HepG2 (cell line): ENCODE results near the gene KIF19. TPM values are rescaled to one million over a fixed set of nuclear protein-coding genes. Genes with fewer than 3 reads are reported as not detected.

Experiments
- ATAC-seq: fragments of 200-7000 bp; cut with Tn5 transposase; 3 replicates; pipeline ENCODE4 v1.9.1; 2020; ENCODE audit warnings: mild to moderate bottlenecking, moderate library complexity
- BruUV-seq: library from RNA; stranded (reverse); fragments of 400-500 nt; replicated peaks from 2 replicates; lab custom pipeline; 2021; lab: Mats Ljungman, UMichigan
- CTCF ChIA-PET: fragments of 300-600 bp; formaldehyde crosslinking; extraction: SDS; loops from one replicate; lab custom pipeline; 2021; ENCODE audit warnings: low total read pairs, inconsistent platforms, low intra/inter-chr PET ratio; lab: Yijun Ruan, JAX
- POLR2A ChIA-PET: fragments of 350-600 bp; sonication (Branson Sonifier 250); formaldehyde crosslinking; loops from one replicate; lab custom pipeline; 2020; ENCODE audit warnings: antibody characterized with exemption, inconsistent platforms; lab: Yijun Ruan, JAX
- DNase-seq: peaks from one replicate; pipeline ENCODE4 v3.0.0-alpha.2; 2015; ENCODE audit warnings: low spot score
- FAIRE-seq: peaks from 3 replicates; lab custom pipeline; 2011; peaks lifted over from hg19 to GRCh38; lab: Jason Lieb, UNC
- H2AFZ ChIP-seq: one replicate; pipeline ENCODE4 v1.6.1; 2011; ENCODE audit warnings: low read length, inconsistent platforms
- H3K27ac ChIP-seq: fragments of 300-600 bp; 3 replicates; pipeline ENCODE4 v1.8.0; 2011; ENCODE audit warnings: mixed run types, mild to moderate bottlenecking, mixed read lengths, low read length, inconsistent platforms; ENCODE audit not compliant: insufficient read depth; ENCODE audit errors: extremely low read length
- H3K27me3 ChIP-seq, 2 experiments: fragments of 200-600 bp in 1 of 2; 2 replicates in 1 of 2; 3 replicates in 1 of 2; pipeline versions ENCODE4 v1.6.0 to v1.8.0; 2011; ENCODE audit warnings: low read length in 2 of 2, mild to moderate bottlenecking in 2 of 2, moderate library complexity in 2 of 2, inconsistent platforms in 1 of 2; ENCODE audit not compliant: insufficient read depth in 2 of 2, control insufficient read depth in 1 of 2
- H3K36me3 ChIP-seq, 2 experiments: fragments of 200-600 bp in 1 of 2; replicated peaks in 1 of 2; 2 replicates in 1 of 2; 3 replicates in 1 of 2; pipeline versions ENCODE4 v1.5.1 to v1.8.0; 2011; ENCODE audit warnings: low read length in 2 of 2, inconsistent platforms in 1 of 2; ENCODE audit not compliant: insufficient read depth in 2 of 2, control insufficient read depth in 1 of 2
- H3K4me1 ChIP-seq: 2 replicates; pipeline ENCODE4 v1.5.1; 2012; ENCODE audit warnings: low read length, inconsistent platforms; ENCODE audit not compliant: insufficient read depth
- H3K4me2 ChIP-seq: 2 replicates; pipeline ENCODE4 v1.6.0; 2011; ENCODE audit warnings: low read depth, low read length, inconsistent platforms
- H3K4me3 ChIP-seq, 3 experiments: fragments of 200-600 bp in 1 of 3; sonication (generic), shearing (Covaris generic) in 1 of 3; replicated peaks in 1 of 3; 2 replicates each; pipeline ENCODE4 v1.5.1; 2011 to 2016; ENCODE audit warnings: low read length in 3 of 3, inconsistent platforms in 2 of 3, low read depth in 2 of 3, mild to moderate bottlenecking in 2 of 3, control low read depth in 1 of 3, mixed read lengths in 1 of 3; ENCODE audit not compliant: insufficient read depth in 1 of 3
- H3K79me2 ChIP-seq: one replicate; pipeline ENCODE4 v1.6.1; 2011; ENCODE audit warnings: low read length, inconsistent platforms; ENCODE audit not compliant: insufficient read depth
- H3K9ac ChIP-seq: 2 replicates; pipeline ENCODE4 v1.6.0; 2011; ENCODE audit warnings: mild to moderate bottlenecking, low read depth, low read length, inconsistent platforms; ENCODE audit not compliant: insufficient read depth
- H3K9me3 ChIP-seq: 2 replicates; pipeline ENCODE4 v1.5.1; 2012; ENCODE audit warnings: mild to moderate bottlenecking, low read length
- H4K20me1 ChIP-seq: 2 replicates; pipeline ENCODE4 v1.6.0; 2011; ENCODE audit warnings: inconsistent platforms, mild to moderate bottlenecking, low read length, moderate library complexity; ENCODE audit not compliant: insufficient read depth
- CEBPB ChIP-seq: IDR thresholded peaks from 2 replicates; pipeline ENCODE4 v1.6.1; 2011; ENCODE audit warnings: low read depth, low read length, improper control_type of control experiment, borderline replicate concordance
- FOSL2 ChIP-seq: sonication (generic); formaldehyde crosslinking; IDR thresholded peaks from 2 replicates; pipeline ENCODE4 v1.4.0; 2020; ENCODE audit warnings: missing genetic modification reagents
- PHF8 ChIP-seq: sonication (generic); formaldehyde crosslinking; IDR thresholded peaks from 2 replicates; pipeline ENCODE4 v1.5.0; 2020; ENCODE audit warnings: missing genetic modification reagents
- SOX5 ChIP-seq: IDR thresholded peaks from 2 replicates; pipeline ENCODE4 v1.6.1; 2016; ENCODE audit warnings: borderline replicate concordance
- ZNF138 ChIP-seq: sonication (generic); formaldehyde crosslinking; IDR thresholded peaks from 2 replicates; pipeline ENCODE4 v1.5.0; 2020; ENCODE audit warnings: mild to moderate bottlenecking, low read depth, missing genetic modification reagents
- ZNF460 ChIP-seq: sonication (generic); formaldehyde crosslinking; IDR thresholded peaks from 2 replicates; pipeline ENCODE4 v1.5.1; 2020; ENCODE audit warnings: missing genetic modification reagents, mild to moderate bottlenecking, borderline replicate concordance
- WGBS: methylation state at CpG from one replicate; pipeline ENCODE4 v1.1.6; 2017; ENCODE audit warnings: low lambda C conversion rate; 5-methylcytosine and 5-hydroxymethylcytosine counted together
- in situ Hi-C: cut with HindIII; loops from 2 replicates; pipeline ENCODE4 v1.10.0; 2017; ENCODE audit warnings: low pct_unique_long_range_greater_than_20kb; ENCODE audit not compliant: extremely low pct_ligation_motif_present
- intact Hi-C: fragments of 100-400 bp; cut with micrococcal nuclease; formaldehyde crosslinking; loops from one replicate; pipeline ENCODE4 v1.10.0; 2022; ENCODE audit not compliant: unreplicated experiment
- polyA plus RNA-seq, 8 experiments: library from polyadenylated mRNA; depleted of rRNA in 3 of 8; stranded (reverse) in 7 of 8; unstranded in 1 of 8; fragments of >200 nt; fragmentation: Illumina TruSeq in 4 of 8; extraction: Trizol in 4 of 8; gene quantifications; 2 replicates each; pipeline versions ENCODE4 v1.2.1 to v1.2.3, GENCODE V29; 2011 to 2016; ENCODE audit warnings: low read depth in 4 of 8, missing spikeins in 1 of 8, mixed read lengths in 1 of 8; ENCODE audit not compliant: insufficient read depth in 1 of 8
- total RNA-seq, 5 experiments: library from RNA; depleted of rRNA; stranded (reverse); fragments of >200 nt; fragmentation: Illumina TruSeq; extraction: Trizol; gene quantifications; 2 replicates each; pipeline ENCODE4 v1.2.3, GENCODE V29; 2016; ENCODE audit warnings: low read depth in 1 of 5
- TF ChIP-seq, protein P1 (sequence below): IDR thresholded peaks from 2 replicates; pipeline ENCODE4 v1.6.1; 2016; ENCODE audit warnings: missing compliant biosample characterization, missing genetic modification reagents, borderline replicate concordance

The KIF19 gene
- total and polyA plus RNA-seq, 2 of the 13 experiments (the other 11 are each of a cell fraction or from before 2014, with no cell fraction given) = not detected

DNA sequence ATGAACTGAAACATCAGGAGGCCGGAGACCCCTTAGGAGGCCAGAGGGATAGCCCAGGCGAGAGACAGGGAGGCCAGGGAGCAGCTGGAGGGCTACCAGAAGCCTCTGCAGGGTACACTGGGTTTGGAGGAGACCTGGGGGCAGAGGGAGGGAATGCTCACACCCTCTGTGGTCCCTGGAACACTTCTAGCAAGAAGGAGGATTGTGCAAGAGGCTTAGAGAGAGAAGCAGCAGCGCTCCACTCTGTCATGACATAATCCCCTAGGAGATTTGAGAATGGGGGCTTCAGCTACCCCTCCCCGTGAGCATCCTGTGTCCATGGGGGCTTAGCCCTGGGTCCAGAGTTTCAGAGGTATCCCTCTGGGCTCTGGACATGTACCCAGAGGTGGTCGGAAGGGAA is 57.1 kb downstream of the KIF19 start:
- no peak overlapping the region for H3K27ac ChIP-seq

DNA sequence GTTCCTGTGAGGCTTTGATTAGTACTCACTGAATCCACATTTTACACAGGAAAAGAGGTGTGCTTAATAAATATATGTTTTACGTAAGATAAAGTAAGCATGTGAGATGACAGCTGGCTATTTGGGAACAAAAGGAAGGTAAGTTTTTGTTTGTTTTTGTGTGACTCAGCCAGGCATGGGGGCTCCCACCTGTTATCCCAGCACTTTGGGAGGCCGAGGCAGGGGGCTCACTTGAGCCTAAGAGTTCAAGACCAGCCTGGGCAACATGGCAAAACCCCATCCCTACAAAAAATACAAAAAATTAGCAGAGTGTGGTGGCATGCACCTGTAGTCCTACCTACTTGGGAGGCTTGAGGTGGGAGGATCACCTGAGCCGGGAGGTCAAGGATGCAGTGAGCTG is 59.2 kb downstream of the KIF19 start:
- POLR2A ChIA-PET = no interaction called here
- in situ Hi-C loops = no loop called here
- 22% methylated on average over 3 of the region's 3 CpGs for WGBS
- no peaks in the 10 kb centered on the region for H4K20me1 ChIP-seq
- intact Hi-C loops = no loop called here
- H3K9ac ChIP-seq = no peak overlapping the region
- no peak for FAIRE-seq
- H3K4me2 ChIP-seq = no peak overlapping the region
- CTCF ChIA-PET = no interaction called here
- no peak overlapping the region for H3K4me3 ChIP-seq
- H2AFZ ChIP-seq = no peak overlapping the region
- H3K36me3 ChIP-seq = no peaks in the 10 kb centered on the region
- no peaks in the 10 kb centered on the region for H3K9me3 ChIP-seq
- peaks cover 2 to 14% of the 10 kb centered on the region in 2 experiments; a peak in 3 of 5 replicates for H3K27me3 ChIP-seq
- no peaks in the 10 kb centered on the region for H3K79me2 ChIP-seq
- DNase-seq = no peak
- peaks cover 22% of the 10 kb centered on the region for H3K4me1 ChIP-seq
- TF ChIP-seq SOX5 (peak; percentile 59; the same call in 1 of the 2 replicates), ZNF460 (CRISPR knock-in tag) (peak; percentile 59), ZNF138 (no peak), FOSL2 (CRISPR knock-in tag) (peak; percentile 80)
- TF ChIP-seq, protein P1, sequence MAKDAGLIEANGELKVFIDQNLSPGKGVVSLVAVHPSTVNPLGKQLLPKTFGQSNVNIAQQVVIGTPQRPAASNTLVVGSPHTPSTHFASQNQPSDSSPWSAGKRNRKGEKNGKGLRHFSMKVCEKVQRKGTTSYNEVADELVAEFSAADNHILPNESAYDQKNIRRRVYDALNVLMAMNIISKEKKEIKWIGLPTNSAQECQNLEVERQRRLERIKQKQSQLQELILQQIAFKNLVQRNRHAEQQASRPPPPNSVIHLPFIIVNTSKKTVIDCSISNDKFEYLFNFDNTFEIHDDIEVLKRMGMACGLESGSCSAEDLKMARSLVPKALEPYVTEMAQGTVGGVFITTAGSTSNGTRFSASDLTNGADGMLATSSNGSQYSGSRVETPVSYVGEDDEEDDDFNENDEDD (CRISPR knock-in tag) = no peak
- no peak for ATAC-seq
- no peak overlapping the region for H3K27ac ChIP-seq
- BruUV-seq = no TSS peak

More for the DNA sequence above, 57.1 kb downstream of the KIF19 start:
- no peaks in the 10 kb centered on the region for H3K9me3 ChIP-seq
- TF ChIP-seq PHF8 (CRISPR knock-in tag) (no peak), CEBPB (peak; percentile 71)
- TF ChIP-seq, all 625 proteins: peak for 1
- DNase-seq (no peak), FAIRE-seq (no peak), ATAC-seq (no peak)
- Histone ChIP-seq H3K4me1 (peaks cover 30% of the 10 kb centered on the region), H3K27me3 (peaks cover 2 to 4% of the 10 kb centered on the region in 2 experiments; a peak in 2 of 5 replicates), H3K9ac (no peak overlapping the region), H3K36me3 (no peaks in the 10 kb centered on the region), H3K79me2 (no peaks in the 10 kb centered on the region), H4K20me1 (no peaks in the 10 kb centered on the region), H2AFZ (no peak overlapping the region), H3K4me2 (no peak overlapping the region), H3K4me3 (no peak overlapping the region)
- WGBS = 37% methylated on average over 5 of the region's 5 CpGs
- no TSS peak for BruUV-seq
- in situ Hi-C loops = no loop called here
- intact Hi-C loops = no loop called here
- CTCF ChIA-PET = no interaction called here
- POLR2A ChIA-PET = no interaction called here
